GM21529 (cell line): Measurements from ENCODE around the gene BNC2.
"Not testable (repeated sequence)": the region's sequence is repeated elsewhere in the genome, so short reads cannot be mapped to it uniquely, and the experiment has no call there.

ENCODE experiments used
- ATAC-seq: cut with Tn5 transposase; IDR thresholded peaks from one replicate; pipeline ENCODE4 v1.9.1; 2021; ENCODE audit not compliant: unreplicated experiment

BNC2 gene, protein sequence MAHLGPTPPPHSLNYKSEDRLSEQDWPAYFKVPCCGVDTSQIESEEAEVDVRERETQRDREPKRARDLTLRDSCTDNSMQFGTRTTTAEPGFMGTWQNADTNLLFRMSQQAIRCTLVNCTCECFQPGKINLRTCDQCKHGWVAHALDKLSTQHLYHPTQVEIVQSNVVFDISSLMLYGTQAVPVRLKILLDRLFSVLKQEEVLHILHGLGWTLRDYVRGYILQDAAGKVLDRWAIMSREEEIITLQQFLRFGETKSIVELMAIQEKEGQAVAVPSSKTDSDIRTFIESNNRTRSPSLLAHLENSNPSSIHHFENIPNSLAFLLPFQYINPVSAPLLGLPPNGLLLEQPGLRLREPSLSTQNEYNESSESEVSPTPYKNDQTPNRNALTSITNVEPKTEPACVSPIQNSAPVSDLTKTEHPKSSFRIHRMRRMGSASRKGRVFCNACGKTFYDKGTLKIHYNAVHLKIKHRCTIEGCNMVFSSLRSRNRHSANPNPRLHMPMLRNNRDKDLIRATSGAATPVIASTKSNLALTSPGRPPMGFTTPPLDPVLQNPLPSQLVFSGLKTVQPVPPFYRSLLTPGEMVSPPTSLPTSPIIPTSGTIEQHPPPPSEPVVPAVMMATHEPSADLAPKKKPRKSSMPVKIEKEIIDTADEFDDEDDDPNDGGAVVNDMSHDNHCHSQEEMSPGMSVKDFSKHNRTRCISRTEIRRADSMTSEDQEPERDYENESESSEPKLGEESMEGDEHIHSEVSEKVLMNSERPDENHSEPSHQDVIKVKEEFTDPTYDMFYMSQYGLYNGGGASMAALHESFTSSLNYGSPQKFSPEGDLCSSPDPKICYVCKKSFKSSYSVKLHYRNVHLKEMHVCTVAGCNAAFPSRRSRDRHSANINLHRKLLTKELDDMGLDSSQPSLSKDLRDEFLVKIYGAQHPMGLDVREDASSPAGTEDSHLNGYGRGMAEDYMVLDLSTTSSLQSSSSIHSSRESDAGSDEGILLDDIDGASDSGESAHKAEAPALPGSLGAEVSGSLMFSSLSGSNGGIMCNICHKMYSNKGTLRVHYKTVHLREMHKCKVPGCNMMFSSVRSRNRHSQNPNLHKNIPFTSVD

DNA sequence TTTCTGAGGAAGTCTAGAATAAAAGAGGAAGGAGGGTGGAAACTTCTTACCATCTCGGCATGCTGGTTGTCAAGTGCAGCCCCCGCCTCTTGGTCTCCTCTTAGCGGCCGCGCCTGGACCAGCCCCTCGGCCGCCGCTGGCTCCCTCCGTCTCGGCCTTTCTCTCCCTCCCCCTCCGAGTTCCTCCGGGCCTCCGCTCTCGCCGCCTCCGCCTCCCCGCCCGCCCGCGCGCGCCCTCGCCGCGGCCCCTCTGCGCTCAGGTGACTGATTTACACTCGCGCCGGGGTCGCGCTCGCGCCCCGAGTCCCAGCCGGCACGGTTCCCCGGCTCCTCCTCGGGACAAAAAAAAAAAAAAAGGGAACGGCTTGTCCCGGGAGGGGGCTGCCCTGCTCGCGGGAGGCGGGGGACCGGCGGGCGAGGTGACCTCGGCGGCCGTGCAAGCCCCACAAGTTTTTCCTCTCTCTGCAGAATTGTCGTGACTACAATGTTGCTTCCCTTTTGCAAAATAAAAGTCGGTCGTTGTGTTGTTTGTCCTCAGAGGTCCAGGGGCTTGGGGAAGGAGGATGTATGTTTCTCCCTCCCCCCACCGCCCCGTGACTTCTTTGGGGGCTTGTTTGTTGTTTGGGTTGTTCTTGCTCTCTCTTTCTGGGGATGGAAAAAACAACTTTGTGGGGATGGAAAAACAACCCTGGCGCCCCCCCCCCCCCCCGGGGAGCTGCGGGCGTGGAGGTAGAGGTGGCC, at the start of gene BNC2:
Gene BNC2 (minus strand): TSS at position 75 of the 740 bp plus-strand sequence. CDS start 22 bp downstream, at position 53.
- ATAC-seq = no peak

DNA sequence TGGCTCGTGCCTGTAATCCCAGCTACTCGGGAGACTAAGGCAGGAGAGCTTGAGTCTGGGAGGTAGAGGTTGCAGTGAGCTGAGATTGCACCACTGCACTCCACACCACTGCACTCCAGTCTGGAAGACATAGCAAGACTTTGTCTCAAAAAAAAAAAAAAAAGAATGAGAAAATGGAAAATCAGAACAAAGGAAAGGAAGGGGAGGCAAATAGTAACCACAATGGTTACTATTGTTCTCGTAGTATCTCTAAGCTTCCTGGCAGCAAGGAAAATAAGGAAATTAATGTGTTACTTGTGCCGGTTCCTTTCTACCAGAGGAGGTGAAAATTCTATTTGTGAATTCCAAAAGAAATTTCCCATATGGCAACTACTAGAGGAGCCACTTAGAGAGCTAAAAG, 48.5 kb upstream of the BNC2 start:
- no peak for ATAC-seq

DNA sequence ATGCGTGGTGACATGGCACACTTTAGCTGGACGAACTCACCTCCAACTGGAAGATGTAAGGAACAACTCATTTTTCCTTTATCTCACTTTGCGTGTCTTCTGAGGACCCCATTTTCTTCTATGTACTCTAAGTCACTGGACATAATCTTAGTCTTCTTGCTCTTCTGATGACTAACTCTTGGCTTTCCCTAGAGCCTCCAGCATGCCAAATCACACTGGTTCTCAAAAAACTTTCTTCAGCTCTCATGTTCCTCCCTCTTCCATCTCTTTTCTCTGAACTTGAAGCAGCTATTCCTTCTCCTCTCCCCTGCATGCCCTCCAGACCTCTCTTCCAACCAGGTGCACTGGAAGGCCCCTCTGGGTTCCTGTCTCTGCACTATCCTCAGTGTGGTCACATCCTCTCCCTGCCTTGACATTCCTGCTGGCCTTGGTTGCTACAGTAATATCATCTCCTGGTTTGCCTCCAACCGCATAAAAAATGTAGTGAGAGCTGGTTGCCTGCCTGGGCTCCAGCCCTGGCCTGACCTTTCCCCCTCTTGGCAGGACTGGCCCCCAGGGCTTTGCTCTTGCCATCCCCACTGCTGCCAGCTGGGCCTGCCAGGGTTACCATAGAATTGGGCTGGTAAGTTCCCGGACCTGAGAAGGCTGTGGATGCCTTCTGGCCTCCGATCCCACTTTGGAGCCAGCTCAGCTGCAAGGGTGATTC, 44.8 kb upstream of the BNC2 start:
- ATAC-seq = no peak

DNA sequence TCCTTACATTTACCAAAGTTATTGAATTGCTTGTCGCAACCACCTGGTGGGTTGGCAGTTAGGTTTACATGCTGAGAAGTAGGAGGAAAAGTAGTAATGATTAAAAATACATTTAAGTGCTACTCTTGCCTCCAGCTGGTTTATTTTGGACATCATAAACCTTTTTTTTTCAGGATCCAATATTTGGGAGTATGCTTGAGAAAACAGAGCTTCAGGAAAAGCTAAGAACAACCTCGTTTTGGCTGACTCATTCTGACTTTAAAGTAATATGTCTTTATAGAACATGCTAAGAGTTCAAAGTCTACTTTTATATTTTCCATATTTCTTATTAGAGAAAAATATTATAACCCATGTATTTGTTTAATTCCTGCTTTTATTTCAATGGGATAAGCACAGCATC, 41.7 kb upstream of the BNC2 start:
- ATAC-seq = no peak

DNA sequence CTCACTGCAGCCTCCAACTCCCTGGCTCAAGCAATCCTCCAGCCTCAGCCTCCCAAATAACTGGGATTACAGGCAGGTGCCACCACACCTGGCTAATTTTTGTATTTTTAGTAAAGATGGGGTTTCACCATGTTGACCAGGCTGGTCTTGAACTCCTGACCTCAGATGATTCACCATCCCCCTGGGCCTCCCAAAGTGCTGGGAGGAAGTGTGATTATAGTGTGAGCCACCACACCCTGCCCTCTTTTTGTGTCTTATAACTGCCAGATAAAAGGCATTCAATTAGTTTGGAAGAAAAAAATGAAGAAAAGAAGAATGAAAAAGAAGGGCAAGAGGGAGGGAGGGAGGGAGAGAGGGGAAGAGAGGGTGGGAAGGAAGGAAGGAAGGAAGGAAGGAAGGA, 37.7 kb upstream of the BNC2 start:
- ATAC-seq = not testable (repeated sequence)

DNA sequence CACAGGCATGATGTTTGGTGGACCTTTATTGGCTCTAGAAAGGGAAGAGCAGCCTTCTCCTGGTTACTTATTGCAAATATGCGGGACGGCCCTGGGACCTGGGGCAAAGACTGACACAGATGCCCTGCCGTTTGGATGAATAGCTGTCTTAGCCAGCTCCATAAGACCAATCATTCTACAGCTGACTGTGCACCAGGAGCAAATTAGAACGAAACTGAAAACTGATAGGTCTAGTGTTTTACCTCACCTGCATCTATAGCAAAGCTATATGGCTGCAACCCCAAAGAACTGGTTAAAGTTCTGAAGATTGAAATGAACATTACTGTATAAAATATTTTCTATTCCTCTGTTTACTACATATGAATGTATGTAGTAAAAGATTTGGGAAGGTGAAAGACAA, 34.2 kb upstream of the BNC2 start:
- no peak for ATAC-seq

DNA sequence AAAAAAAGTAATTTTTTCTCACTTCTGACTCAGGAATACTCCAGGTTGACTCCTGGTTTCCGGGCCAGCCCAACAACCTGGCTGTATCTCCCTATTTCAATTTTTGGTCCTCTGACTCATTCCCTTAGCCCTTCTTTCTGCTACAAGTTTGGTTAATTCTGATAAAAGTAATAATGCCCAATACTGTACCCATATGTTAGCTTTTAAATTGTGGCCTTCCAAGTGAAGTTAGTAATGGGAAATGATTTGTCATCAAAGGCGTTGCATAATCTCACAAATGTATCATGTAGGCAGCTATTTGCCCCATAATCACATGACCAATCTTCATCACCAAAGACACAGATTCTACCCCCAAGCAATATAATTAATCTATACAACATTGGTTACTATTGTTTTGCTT, 31.1 kb upstream of the BNC2 start:
- no peak for ATAC-seq

DNA sequence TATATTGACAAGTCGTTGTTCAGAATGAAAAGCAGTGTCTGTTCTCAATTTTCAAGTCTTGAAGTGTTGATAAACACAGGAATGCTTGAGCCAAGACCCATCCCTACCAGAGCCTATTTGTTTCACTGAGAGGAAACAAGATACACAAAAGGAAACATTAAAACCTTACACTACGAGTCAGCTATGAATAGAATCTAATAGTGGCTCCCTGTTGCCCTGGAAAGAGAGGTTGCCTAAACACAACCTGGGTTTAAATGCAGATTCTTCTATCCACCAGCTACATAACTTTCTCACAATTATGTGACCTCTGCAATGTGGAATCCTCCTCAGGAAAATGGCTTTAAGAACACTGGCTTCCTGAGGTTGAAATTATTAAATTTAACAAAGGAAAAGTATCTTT, 29.1 kb upstream of the BNC2 start:
- ATAC-seq = no peak

DNA sequence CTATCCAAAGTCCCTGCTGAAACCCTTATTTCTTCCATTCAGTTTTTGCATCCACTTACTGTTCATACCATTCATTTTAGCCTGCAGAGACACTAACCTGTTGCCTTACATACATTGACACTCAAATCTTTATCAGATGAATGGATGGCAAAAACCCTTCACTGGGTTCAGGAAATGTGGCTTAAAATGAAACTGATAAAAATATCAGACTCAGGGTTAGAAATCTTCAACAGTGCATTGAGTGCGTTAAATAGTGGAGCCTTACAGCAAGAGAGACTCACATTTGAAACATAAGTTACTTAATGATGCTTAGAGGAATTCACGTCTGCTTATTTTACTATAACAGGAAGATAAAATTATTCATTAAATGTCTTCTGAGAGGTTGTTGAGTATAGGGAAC, 28.0 kb upstream of the BNC2 start:
- no peak for ATAC-seq

DNA sequence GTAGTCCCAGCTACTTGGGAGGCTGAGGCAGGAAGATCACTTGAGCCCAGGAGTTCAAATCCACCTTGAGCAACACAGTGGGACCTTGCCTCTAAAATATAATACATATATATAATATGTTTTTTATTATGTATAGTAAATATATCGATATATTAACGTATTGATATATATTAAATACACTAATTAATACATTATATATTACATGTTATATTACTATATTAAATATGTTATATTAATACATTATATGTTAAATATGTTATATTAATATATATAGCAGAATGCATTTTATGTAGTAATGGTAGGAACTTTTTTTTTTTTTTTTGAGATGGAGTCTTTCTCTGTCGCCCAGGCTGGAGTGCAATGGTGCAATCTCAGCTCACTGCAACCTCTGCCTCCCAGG, 18.1 kb upstream of the BNC2 start:
- no peak for ATAC-seq

DNA sequence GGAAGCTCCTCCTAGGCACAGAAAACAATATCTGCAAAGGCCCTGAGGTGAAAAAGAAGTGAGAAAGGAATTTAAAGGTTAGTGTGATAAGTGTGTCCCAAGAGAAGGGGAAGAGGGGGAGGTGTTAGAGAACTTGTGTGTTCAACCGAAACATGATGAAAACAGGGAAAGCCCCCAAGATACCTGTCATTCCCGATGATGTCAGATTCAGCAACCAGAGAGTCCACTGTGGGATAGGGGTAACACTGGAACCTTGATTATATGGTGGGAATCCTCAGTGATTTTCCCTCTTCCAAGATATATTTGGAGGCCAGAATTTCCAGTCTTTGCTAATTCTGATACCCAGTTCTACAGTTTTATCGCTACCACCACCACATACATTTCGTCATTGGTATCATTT, 15.5 kb upstream of the BNC2 start:
- ATAC-seq = no peak

DNA sequence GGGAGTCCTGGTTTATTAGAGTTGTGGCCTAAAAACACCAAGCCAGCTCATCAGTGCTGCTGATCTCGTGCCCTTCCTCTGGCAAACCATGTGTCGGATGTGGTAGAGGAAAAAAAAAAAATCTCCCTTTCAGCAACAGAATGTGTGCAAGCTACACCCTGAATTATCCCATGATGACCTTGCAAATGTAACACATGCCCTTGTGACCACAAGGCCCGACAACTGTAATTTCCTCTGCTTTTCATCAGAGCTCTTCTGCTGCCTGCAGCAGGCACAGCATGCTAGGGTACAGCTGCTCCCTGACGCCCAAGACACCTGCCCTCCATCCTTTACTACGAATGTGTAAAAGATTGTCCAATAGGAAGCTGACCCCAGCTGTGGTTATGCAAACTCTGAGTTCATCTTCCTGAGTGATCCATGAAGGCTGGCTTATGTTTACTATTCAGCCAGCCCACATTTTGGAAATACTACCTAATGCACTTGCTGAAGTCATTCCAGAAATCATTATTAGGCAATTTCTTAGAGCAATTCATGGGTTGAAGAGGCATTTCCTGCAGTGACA, 14.6 kb upstream of the BNC2 start:
- no peak for ATAC-seq

DNA sequence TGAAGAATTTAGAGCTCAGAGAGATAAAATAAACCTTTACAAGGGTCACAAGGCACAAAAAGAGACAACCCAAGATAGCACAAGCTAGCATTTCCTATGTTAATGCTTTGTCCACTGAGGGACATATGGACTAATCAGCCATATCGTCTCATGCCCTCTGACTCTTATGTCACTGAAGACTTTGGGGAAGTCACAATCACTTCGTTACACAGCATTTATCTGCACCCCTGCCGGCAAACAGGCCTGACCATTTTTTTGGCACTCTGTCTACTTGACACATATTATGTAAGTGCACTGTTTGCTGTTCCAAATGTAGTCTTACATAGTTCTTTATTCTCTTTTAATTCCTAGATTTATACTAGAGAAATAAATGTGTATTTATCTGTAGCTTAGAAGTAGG, 13.9 kb upstream of the BNC2 start:
- ATAC-seq = no peak

DNA sequence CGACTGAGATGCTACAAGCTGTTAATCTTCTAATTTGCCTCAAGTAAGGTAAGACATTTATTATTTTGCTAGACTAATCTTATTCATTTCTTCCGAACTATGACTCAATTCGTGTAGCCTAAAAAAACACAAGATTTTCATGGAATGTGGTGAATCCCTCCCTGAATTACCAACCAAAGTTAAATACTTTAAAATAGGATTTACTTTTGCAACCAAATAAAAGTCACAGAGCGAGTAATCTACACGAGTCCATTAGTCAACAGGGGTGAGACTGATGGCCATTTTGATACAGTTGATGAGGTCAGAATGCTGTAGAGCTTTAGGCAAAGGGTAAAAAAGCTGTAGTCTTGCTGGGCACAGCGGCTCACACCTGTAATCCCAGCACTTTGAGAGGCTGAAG, 13.1 kb upstream of the BNC2 start:
- no peak for ATAC-seq

DNA sequence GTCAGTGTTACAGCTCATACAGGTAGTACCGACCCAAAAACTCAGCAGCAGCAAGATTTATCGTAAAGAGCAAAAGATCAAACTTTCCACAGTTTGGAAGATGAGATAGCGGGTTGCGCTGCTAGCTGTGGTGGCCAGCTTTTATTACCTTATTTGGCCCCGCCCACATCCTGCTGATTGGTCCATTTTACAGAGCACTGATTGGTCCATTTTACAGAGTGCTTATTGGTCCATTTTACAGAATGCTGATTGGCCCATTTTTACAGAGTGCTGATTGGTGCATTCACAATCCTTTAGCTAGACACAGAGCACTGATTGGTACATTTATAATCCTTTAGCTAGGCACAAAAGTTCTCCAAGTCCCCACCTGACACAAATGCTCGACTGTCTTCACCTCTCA, 12.0 kb upstream of the BNC2 start:
- ATAC-seq = not testable (repeated sequence)

DNA sequence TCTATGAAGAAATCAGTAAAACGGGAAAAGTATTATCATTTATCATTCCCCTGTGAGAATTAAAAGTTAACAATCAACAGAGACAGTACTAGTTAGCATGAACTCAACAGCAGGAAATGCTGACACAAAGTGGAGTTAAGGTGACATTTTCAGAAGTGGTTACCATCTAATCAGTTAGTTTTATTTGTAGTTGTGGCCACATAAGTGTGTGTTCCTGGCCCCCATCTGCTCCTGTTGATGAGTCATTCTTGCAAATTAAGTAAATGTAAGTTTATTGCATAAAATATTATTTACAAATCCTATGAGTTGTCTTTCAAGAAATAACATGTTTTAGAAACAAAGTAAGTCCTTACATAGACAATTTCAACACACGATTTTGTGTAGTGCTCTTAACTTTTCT, 8.9 kb upstream of the BNC2 start:
- no peak for ATAC-seq

DNA sequence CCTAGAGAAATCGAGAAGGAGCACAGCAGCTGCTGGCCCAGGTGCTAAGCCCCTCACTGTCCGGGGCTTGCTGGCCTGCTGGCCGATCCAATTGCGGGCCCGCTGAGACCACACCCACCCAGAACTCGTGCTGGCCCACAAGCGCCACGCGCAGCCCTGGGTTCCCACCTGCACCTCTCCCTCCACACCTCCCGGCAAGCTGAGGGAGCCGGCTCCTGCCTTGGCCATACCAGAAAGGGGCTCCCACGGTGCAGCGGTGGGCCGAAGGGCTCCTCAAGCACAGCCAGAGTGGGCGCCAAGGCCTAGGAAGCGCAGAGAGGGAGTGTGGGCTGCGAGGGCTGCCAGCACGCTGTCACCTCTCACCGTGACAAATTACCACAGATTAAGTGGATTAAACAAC, 6.8 kb upstream of the BNC2 start:
- ATAC-seq = no peak

DNA sequence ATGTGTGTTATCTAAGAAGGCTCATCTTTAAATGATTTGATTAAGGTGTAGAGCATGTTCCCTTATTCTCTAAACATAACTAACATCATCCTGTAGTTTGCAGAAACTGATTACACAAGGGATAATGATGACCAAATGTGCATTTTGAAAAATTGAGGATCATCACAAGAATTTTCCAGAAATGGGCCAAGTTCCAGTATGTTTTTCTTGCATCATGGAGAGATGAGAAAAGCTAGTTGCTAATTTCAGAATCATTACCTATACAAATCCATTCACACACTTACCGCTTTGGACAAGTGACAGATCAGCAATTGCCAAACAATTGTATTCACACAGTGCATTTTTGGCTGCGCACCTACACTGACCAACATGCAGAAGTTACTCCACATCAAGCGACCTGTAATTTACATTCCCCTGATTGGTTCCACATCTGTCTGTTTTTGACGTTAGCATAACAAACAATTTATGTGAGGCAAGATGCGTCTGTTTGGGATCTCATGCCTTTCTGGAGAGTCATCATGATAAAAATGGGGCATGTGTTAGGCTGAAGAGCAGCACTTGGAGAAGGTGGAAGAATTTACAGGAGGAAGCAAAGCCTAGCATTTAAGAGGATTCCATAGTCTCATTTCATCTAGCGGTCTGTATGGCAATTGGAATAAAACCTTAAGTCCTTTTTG, 2.8 kb upstream of the BNC2 start:
- ATAC-seq = no peak

DNA sequence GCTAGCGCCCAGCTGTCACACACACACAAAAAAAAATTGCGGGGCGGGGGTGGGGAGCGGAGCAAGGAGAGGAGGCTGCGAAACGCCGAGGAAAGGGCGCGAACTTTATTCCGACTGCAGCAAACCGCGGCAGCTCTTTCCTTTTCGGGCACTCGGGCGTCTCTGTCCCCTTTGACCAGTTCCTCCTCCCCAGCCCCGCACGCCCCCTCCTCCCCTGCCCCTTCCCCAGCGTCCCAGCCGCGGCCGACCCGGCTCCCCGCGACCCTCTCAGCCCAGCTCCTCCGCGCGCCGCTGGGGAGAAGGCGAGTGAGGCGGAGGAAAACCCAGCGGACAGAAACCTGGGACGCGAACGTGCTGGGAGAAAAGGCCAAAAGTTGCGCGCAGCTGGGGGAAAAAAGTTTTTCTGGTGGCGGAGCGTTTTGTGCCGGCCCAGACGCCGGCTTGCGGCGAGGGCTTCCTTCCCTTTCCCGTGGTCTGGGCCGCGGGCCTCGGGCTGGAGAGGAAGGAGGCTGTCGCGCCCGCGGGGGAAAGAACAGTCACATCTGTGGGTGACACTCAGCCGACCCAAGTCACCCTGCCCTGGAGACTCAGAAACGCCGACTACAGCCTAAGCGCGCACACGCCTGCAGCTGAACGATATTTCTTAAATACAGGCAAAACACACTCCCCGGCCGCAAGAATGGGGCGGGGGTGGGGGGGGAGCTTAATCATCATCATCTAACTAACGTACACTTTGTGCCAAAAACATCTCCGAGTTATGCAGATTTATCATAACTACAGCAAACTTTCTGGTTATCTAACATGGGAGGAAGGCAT, 1.1 kb upstream of the BNC2 start:
- ATAC-seq = no peak
